Hematopoietic multipotent progenitor cell treated with erythropoietin and hydrocortisone succinate and interleukin-3 and kit ligand, for 8 days (in vitro differentiated cells): ENCODE results near the gene RUNX2.
A peak's percentile ranks its signal among the peaks of the same experiment; 100 is the strongest.

ENCODE experiments used
- DNase-seq: peaks from one replicate; pipeline ENCODE4 v3.0.0-alpha.2; 2015

Gene RUNX2

DNA sequence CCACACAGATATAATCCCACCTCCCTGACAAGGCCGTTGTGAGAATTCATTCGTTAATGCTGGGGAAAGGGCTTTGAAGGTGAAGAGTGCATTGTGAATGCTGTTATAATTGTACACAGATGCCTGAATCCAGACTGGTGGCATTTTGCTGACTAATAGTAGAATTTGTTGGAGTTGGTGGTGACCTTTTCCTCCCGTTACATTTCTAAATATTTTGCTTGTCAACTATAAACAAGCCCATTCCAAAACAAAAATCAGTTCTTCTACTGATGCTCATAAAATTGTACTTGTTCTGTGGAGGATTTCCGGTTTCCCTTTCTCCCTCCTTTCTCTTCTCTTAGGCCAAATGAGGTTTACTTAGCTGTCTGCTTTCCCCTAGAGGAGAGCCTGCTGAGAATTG, 302.7 kb downstream of the RUNX2 start:
- DNase-seq: no peak

DNA sequence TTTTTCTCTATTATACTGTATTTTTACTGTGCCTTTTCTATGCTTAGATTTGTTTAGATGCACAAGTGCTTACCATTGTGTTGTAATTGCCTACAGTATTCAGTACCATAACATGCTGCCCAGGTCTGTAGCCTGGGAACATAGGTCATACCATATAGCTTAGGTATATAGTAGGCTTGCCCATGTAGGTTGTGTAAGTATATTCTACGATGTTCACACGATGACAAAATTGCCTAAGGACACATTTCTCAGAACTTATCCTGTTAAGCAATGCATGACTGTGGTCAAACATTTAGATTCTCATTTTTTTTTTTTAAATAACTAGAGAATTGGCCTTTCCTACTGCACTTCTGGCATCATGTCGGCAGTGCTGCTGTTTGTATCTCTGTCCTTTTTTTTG, 303.3 kb downstream of the RUNX2 start:
- peak; percentile 12 for DNase-seq

DNA sequence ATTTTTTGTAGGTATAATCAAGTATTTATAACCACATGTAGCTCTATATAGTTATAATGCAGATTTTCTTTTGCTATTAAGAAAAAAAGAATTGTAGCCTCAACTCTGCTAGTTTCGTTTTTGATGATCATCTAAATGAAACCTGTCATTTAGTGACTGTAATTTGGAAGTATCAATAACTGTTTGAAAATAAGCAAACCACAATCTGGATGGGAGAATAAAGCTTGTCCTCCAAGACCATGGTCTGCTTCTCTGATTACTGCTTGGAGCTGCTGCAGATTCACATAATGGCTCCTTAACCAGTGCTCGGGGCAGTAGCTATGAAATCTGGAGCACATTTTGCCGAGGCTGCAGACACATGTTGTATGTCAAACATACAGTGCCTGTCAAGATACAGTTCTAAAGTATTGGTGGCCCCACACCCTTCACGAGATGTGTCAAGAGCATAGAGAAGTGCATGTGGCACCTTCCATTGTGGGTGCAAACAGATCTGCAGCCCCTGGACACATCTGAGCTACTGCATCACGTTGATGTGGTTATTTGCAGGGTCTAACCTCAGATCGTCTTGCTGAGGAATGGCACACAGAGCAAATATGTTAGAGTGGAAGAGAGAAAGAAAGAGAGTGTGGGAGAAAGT, 305.3 kb downstream of the RUNX2 start:
- no peak for DNase-seq

DNA sequence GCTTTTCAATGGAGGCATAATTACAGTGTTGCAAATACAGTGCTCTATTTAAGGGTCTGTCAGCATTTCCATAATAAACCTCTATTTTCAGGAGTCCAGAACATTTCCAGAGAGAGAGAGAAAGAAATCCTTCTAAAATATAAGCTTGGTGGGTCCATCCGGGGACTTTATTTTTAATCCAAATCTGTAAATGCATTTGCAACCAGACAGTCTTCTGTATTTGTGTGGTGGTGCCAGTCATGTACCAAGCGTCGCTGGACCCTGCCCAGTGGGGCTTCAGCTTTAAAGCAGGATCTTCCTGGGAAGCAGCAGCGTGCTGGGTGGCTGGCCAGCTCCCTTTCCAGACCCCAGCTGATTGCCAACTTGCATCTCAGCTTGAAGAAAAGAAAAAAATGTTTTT, 306.1 kb downstream of the RUNX2 start:
- no peak for DNase-seq

DNA sequence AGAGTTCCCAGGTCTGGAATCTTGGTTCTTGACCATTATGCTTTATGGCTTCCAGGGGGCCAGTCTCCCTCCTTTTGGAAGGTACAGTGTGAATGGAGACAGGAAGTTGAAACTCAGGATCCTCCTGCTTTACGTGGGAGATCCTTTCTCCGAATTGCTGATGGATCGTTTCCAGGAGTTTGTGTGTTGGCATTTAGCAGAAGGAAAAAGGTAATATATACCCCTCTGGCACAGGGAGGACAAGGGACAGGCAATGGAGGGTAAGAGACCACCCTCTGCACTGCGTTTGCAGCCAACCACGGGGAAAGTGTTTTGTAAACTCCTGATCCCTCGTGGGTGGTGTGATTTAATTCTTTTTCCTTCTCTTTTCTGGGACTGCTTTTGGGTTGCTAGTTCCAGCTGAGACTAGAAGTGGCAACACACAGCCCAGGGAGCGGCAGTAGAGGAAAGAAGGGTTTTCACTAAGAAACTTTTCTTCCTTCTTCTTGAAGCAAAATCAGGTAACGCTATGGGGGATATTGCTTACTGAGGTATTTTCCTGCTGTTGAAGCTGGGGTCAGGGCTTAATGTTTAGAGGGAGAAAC, 307.2 kb downstream of the RUNX2 start:
- DNase-seq: no peak

DNA sequence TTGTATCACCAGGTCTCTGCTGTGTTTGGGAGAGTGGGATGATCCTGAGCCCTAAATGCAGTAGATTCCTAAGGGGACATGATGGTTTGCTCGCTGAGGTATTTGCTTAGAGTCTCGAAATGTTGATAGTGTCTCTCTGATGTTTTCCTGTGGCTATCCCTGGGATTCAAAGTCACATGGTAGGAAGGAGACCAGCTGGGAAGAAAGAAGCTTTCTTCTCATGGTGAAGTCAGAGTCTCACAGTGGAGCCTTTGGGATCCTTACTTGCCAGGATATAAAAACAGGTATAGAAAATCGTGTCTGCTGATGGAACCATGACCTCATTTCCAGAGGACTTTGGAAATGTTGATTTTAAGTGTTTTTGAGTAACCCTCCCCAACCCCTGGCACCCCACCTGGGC, 308.9 kb downstream of the RUNX2 start:
- no peak for DNase-seq

DNA sequence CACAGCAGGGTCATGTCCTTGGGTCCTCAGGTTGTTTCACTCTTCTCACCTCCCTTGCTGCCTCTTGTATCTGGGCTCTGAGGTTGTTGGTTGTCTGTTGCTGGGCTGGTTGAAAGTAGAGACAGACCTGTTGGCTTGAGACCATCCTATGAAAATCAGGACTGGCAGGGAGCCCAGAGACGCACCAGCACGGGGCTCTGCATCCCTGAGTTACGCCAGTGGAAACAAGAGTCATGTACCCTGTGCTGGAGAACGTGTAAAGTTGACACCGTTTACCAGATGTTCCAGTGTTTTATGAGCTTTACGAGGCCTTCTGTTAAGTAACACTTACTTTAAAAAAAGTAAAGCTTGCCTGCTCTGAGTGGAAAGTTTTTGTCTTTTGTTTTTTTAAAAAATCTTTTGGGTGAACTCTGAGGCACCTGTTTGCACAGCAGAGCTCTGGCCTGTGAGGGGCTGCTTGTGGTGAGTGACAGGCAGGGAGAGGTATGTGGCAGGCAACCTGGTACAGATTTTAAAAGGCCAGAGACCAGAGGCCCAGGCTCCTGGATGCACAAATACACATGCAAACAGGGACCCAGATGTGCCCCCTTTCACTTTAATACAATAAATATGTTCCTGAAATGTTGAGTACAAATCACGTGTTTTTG, 309.6 kb downstream of the RUNX2 start:
- no peak for DNase-seq

DNA sequence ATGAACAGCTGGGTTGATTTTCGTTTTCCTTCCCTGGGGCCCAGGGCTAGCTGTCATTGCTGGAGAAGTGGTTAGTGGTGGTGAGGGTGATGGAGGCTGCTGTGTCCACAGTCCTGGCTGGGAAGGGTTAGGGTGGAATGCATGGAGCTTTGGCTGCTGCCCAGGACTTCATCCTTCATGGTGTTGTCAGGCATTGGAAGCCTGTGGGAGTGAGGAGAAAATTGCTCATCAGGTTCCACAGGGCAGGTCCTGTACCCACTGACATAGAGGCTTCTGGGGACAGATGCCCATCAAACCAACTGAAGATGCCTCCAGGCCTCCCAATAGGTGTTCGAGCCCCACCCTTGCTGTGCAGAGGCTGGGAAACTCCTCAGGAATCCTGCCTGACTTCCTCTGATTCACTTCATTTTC, 312.0 kb downstream of the RUNX2 start:
- no peak for DNase-seq

DNA sequence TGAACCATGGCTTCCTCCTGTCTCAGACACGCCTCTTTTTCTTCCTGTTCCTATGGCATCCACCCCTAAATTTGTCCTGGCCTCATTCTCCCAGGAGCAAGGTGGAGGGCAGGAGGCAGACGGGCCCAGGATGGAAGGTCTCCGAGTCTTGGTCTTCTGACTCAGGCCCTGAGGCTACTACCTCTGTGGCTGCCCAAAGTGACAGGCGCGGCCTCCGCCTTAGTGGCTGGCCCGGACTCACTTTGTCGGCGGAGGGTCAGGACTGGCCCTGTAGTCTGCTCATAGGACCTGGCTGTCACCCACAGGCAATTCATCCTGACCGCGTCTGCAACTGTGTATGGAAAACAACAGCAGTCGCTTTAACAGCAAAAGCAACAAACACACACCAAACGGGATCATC, 312.7 kb downstream of the RUNX2 start:
- no peak for DNase-seq

DNA sequence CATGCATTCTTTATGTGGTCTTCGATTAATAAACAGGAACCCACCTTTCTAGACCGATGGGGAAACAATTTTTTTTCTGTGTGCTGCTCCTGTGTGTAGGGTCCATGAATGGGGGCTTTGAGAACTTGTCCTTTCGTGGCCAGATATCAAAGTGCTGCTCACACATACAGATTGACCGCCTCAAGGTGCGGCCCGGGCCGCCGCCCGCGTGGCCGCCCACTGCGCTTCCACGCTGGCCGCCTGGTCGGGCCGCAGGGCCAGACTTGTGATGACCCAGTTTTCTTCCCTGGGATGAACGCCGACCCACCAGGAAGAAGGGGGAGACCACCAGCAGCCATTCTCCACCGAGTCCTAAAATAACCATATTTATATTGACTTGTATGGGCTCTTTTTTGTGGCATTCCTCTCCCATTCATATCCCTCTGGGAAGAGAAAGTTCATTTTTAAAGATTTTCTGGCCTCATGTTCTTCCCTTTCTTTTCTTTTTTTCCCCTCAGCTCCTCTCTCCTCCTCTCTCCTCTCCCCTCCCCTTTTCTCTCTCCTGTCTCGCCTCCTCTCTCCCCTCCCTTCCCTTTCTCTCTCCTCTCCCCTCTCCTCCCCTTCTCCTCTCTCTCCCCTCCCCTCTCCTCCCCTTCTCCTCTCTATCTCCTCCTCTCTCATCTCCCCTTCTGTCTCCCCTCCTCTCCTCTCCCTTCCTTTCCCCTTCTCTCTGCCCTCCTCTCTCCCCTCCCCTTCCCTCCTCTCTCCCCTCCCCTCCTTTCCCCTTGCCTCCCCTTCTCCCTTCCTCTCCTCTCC, 314.4 kb downstream of the RUNX2 start:
- no peak for DNase-seq

DNA sequence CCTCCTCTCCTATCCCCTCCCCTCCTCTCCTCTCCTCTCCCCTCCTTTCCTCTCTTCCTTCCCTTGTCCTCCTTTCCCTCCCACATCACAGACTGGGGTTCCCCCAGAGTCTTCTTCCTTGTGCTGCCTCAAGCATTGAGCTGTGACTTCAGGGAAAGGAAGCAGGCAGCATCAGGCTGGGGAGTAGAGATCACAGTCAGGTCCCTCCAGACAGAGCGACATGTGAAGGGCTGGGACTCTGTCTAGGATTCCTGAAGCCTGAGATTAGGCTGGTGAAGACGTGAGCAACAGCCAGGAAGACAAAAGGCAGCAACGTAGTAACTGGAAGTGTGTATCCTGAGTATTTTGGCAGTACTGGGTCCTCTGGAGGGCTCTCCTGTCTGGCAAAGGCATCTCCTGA, 315.0 kb downstream of the RUNX2 start:
- DNase-seq: no peak

DNA sequence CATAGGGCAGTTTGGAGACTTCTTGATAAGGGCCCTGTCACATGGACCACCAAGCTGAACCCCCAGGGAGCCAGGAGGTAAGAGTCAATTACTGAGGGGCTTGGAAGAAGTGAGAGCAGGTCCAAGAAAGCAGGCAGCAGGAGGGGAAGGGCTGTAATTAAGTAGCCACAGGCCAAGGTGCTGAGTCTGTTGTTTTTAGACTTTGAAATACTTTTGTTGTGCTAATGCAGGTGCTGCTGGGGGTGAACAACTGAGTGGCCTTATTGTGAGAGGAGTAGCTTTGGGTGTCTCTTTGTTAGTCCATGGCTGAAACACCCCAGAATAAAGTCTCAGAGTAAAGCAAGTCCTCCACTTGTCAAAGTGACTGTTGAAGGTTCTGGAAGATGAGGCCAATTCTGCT, 316.6 kb downstream of the RUNX2 start:
- DNase-seq: no peak

DNA sequence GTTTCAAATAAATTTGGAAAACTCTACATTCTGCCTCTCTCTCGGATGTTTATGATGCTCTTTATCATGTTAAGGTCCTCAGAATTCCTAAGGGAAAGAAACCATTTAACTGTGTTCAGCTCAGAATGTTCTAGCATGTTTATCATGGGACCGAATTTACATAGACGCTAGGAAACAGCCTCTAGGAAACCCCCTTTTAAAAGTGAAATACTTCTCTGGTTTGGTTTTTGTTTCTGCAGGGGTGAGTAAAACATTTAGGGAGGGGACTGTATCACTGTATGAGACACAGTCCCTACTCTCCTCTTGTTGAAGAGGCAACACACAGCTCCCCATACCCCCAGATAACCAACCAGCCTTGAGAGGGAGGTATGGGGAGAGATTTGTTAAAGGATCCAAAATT, 317.2 kb downstream of the RUNX2 start:
- DNase-seq: no peak

DNA sequence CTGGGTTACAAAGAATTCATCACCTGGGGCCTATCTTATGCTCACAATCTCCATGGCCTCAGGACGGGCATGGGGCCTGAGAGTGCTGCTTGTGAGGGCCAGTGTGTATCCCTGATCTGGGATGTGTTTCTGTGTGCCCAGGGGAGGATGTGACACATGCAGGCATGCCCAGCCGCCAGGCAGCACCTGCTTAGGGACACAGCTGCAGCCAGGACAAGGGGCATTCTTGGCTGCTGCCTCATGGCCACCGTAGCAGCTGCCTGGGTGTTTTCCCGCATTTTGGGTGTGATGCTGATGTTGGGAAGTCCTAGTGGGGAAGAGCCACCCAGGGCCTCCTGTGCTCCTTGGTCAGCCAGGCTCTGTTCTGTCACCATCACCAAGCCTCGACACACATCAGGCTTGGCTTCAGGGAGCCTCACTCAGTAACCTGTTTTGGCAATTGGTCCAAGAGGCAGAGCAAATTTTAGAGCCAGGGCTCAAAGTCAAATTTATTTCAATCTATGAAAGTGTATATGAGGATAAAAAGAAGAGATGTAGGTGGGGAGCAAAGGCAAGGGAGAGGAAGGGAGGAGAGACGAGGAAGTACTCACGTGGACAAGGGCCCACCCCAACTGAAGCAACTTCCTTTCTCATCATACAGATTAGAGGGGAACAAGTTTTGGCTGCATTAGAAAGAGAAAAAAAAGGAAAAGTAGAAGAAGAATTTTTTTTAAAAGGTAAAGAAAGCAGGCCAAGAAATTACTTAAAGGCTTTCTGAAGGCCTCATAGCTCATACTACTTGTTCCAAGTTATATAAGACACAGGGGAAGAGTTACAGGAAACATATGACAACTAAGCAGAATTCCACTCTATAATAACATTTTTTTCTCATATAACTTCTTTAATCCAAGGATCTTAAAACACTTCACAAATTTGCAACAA, 319.5 kb downstream of the RUNX2 start:
- DNase-seq: no peak

DNA sequence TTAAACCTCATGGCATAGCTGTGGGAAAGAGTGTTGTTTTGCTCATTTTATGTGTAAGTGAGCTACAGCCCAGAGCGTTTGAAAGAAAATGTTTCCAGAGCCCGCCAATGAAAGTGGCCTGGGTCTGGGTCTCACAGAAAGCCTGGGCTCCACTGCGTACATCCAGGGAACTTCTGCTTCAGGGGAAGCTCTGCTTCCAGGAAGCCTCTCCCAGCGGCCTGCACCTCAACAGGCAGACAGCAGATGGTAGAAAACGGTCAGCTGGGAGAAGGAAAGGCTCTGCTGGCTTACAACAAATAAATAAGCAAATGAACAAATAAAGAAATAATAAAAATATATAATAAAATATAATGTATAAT, 320.1 kb downstream of the RUNX2 start:
- DNase-seq: no peak

DNA sequence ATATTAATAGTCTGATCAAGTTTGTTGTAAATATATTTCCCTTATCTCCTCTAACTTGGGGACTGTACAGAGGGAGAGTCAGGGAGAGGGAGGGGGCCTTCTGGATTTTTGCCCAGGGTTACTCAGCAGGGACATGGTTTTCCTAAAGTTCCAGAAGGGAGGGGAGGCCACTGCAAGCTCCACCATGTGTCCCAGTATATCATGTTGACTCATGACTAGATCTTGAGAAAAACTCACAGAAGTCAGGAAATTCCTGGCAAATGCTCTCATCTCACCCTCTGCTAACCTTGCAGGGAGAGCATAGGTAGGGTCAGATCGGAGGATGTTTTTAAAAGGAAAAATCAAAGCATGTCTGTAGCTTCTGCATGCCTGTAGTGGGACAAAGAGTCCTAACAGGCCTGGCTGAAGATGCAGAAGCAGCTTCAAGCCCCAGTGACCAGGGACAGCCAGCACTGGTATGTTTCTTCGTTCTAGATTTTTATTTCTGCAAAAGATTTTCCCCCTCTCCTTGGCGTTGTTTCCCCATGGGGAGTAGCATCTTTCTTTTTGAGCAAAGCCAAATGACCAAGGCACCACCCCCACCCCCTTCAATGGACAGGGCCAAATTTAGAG, 322.5 kb downstream of the RUNX2 start:
- no peak for DNase-seq

DNA sequence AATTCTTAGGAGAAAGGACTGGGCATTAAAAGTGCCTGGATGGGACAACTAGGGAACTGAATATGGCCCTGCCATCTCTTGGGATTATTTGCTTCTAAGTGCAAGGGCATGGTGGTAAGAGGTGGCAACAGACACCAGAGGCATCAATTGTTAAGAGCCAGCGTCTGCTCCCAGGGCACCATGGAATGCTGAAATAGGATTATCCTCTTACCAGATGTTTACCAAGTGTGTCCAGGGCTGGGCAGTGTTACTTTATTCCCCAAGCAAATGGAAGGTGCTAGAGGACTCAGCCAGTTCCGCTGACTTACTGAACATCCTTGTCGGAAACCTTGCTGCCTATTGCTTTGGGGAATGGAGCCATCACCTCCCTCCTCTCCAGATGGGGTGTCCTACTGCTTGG, 323.2 kb downstream of the RUNX2 start:
- no peak for DNase-seq

DNA sequence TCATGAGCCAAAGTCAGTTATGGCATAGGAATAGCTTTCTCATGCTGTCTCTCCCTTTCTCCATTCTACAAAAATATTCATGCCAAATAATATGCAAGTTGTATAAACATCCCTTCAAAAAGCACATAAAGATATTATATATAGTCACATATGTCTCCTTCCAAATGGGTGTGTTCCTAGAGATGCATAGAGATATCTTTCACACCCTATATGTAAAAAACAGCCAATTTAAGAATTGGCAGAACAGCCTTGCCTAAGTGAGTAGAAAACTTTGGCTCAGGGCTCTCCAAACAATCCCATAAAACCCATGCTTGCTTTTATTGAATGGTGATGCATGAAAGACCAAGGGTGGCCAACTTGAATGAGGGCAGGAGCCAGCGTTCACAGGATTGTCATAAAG, 324.3 kb downstream of the RUNX2 start:
- no peak for DNase-seq

DNA sequence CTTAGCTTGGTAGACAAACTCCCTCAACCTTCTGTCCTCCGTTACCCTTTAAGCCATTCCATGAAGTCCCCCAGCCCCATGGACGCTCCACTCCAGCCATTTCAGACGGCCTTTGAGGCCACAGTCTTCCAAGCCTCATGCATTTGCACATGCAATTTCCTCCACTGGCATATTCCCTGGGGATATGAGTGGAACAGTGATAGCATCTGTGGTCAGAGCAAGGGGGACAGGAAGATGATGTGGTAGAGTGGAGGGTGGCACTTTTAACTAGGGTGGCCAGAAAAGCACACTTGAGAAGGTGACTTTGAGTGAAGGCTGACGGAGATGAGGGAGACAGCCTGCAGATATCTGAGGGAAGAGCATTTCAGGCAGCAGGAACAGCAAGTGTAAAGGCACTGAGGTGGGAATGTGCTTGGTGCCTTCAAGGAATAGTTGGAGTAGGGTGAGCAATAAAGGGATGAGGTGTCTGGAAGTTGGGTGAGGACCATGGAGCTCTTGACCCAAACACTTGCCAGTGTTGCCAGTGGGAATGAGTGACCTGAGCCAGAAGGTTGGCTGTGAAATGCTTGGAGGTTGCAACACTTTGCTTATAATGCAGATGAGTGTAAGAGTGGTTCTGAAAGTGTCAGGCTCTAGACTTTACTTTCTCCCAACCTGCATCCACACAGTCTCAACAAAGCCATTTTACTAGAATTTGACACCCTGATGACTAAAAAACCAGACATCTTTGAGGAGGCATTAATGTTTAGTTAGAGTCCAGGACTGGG, 325.2 kb downstream of the RUNX2 start:
- DNase-seq: no peak

DNA sequence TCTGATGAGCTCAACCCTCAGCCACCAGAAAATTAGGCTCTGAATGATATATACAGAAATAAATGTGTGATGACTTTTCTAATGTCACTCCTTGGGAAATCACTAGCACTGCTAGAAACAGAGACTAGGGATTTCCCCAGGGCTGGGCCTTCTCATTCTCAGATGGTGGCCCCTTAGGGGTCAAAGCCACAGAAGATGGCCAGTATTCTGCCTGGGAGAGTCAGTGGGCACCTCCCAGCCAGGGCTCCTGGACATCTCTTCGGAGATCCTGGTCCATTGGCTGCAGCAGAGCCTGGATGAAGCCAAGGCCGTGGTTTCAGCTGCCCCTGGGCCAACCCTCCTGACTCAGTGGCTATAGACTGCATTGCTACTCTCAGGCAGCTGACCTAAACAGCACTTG, 326.5 kb downstream of the RUNX2 start:
- DNase-seq: no peak

DNA sequence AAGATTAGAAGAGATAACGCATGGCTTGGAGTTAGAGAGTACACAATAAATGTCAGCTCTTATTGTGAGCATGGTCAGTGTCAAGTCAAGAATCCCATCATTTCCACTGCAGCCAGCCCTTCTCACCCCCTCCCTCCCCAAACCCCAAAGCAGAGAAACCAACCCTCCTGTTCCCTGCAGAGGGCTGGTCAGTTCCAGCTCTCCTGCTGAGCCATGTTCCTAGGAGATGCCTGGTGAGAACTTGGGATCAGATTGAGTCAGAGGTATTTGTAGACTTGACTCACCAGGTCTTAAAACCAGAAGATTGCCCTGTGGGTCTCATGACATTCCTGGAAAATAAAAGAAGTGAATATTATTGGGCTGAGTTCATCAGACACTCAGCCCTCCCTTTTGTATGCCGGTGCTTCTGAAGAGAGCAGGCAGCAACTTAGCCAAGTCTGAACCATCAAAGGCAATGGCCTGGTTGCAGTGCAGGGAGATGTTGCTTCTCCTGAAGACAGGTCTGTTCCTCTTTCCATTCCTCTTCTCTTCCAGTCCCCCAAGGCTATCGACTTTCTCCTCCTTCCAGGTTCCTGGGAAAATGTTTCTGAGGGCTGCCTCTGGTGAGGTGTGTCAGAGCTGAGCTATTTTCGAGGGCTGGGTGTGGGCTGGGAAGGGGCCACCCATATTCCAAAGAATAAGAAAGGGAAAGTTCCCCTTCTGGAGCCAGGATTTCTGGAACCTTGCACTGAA, 327.8 kb downstream of the RUNX2 start:
- DNase-seq: no peak
